Measurements from ENCODE around the gene ASXL3. TPM values are rescaled to one million over a fixed set of nuclear protein-coding genes. Genes with fewer than 3 reads are reported as not detected.

The ASXL3 gene
- polyA plus RNA-seq, 3 donors = 6.6 to 6.9 (median 6.7) TPM

- no peak for DNase-seq (ENCODE audit: extremely low read depth in 1 of 11, low read depth in 9 of 11, low spot score in 4 of 11)
Observed at GRCh38 chr18:33641141-33641540, 63.1 kb downstream of the ASXL3 start.

GRCh38 chr18:33644494-33644893 is 66.5 kb downstream of the ASXL3 start:
- DNase-seq (ENCODE audit: extremely low read depth in 1 of 11, low read depth in 9 of 11, low spot score in 4 of 11) = no peak

DNA sequence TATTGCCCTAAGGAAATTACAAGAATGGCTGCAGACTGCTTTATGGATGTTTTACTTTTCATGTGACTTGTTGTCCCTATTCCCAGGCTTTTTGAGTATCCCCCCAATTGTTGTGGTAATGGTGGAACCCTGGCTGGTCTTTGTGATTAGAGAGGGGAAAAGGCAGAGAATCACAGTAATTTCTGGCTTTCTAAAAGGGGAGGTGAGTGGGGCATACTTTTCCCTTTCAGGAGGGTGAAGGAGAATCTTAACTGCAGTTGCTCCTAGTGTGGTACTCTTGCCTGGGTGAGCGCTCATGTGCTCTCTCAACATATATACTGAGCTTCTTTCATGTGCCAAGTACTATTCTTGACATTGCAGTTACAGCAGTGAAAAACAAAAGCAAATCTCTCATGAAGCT is 69.3 kb downstream of the ASXL3 start:
- DNase-seq (ENCODE audit: extremely low read depth in 1 of 11, low read depth in 9 of 11, low spot score in 4 of 11) = no peak

DNA sequence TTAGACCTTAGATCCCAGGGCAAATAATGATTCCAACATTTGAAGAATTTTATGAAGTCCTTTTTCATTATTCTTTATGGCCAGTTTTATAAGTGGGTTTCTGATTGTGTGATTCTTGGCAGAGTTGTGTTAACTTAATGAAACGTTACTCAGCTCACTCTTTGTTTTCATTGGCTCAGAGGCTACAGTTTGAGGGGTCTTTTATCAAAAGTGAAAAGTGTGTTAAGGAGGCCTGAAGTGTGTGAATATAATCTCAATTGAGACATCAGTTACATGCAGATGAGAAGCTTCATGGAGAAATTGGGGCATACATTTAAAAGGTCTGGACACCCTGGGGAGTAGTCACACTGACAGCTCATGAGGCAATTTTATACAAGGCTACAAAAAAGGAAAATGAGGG is 74.6 kb downstream of the ASXL3 start:
- DNase-seq (ENCODE audit: extremely low read depth in 1 of 11, low read depth in 9 of 11, low spot score in 4 of 11) = no peak

DNA sequence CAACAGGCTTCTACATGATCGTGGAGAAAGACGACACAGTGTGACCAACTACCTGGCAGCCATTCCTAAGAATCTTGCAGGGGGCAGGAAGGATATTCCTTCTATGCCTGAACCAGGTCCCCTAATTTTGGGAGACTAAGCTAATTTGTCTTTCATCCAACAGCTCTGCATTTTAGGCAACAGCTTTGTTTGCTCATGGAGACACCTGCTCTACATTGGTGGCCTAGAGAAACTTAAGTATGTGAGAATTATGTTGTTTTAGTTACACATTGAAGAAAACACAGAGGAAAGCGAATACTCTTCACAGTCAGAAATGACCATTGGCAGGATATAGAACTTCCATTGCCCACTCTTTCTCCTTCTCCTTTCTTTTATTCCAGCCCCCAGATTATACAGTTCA is 75.2 kb downstream of the ASXL3 start:
- DNase-seq (ENCODE audit: extremely low read depth in 1 of 11, low read depth in 9 of 11, low spot score in 4 of 11) = no peak

DNA sequence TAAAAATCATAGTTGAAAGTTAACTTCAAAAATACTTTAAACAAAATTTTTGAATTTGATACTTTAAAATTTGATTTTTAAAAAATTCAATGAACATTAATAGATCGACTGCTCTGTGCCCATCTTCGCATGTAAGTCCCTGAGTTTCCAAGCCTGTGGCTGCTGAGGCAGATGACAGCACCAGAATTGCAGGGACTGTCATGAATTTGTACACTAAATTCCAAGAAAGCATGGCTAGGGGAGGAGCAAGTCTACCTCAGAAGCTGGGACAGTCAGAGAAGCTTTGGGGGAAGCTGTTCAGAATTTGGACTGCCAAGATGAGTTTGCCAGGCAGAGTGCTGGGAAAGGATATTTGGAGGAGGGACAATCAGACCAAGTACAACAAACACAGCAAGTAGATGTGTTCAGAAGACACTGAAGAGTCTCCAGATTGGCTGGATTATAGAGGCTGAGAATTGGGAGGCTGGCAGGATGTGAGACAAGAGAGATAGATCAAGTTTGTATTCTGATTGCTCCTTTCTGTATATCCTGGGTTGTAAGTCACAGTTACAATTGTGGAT is 79.0 kb downstream of the ASXL3 start:
- no peak for DNase-seq (ENCODE audit: extremely low read depth in 1 of 11, low read depth in 9 of 11, low spot score in 4 of 11)

GRCh38 chr18:33660696-33661310 is 82.8 kb downstream of the ASXL3 start:
- no peak for DNase-seq (ENCODE audit: extremely low read depth in 1 of 11, low read depth in 9 of 11, low spot score in 4 of 11)

DNA sequence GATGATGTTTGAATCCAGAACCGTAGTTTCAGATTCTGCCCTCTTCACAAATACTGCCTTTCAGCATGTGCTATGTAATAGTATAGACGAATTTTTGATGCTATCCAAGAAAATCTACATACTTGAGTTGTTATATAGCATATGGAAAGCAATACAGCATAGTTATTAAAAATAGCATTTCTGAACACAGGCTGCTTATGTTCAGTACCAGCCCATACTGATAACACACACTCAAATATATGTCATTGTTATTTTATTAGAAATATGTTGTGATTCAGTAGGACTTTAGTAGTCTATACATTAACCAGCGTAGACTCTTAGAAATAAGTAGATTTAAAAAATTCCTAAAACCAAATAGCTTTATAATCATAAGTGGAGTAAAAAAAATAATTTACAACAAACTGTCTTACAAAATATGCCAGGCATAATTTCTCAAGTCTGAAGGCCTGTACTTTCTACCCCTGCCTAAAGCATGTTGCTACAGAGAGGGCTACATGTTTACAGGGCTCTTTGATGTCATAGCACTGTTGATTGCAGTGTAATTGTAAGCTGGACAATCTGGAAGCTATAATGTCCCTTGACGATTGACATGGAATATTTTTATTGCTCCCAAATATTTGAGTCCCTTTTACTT is 86.3 kb downstream of the ASXL3 start:
- no peak for DNase-seq (ENCODE audit: extremely low read depth in 1 of 11, low read depth in 9 of 11, low spot score in 4 of 11)

DNA sequence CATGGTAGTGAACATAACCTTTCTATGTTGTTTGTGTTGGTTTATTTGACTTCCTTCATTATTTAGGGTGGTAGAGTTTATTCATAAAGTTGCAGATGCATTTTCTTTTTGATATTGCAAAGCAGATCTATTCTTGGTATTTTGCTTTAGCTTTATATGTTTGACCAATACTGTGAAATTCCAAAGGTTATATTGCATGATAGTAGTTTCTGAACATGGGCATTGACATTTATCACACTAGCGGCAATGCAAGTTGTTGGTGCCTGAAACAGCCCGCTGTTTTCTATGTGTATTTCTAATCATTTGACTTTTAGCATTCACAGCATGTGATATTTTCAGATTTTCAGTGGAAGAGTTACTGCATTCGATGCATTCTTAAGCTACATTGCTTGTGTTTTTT is 87.2 kb downstream of the ASXL3 start:
- DNase-seq (ENCODE audit: extremely low read depth in 1 of 11, low read depth in 9 of 11, low spot score in 4 of 11) = no peak

- no peak for DNase-seq (ENCODE audit: extremely low read depth in 1 of 11, low read depth in 9 of 11, low spot score in 4 of 11)
Observed at GRCh38 chr18:33665641-33666040, 87.6 kb downstream of the ASXL3 start.

- no peak for DNase-seq (ENCODE audit: extremely low read depth in 1 of 11, low read depth in 9 of 11, low spot score in 4 of 11)
Observed at GRCh38 chr18:33666915-33667314, 88.9 kb downstream of the ASXL3 start.

GRCh38 chr18:33669589-33669988 is 91.6 kb downstream of the ASXL3 start:
- DNase-seq (ENCODE audit: extremely low read depth in 1 of 11, low read depth in 9 of 11, low spot score in 4 of 11) = no peak

GRCh38 chr18:33670029-33670428 is 92.0 kb downstream of the ASXL3 start:
- no peak for DNase-seq (ENCODE audit: extremely low read depth in 1 of 11, low read depth in 9 of 11, low spot score in 4 of 11)

- no peak for DNase-seq (ENCODE audit: extremely low read depth in 1 of 11, low read depth in 9 of 11, low spot score in 4 of 11)
Observed at GRCh38 chr18:33673689-33674088, 95.7 kb downstream of the ASXL3 start.

GRCh38 chr18:33676593-33676992 is 98.6 kb downstream of the ASXL3 start:
- no peak for DNase-seq (ENCODE audit: extremely low read depth in 1 of 11, low read depth in 9 of 11, low spot score in 4 of 11)

DNA sequence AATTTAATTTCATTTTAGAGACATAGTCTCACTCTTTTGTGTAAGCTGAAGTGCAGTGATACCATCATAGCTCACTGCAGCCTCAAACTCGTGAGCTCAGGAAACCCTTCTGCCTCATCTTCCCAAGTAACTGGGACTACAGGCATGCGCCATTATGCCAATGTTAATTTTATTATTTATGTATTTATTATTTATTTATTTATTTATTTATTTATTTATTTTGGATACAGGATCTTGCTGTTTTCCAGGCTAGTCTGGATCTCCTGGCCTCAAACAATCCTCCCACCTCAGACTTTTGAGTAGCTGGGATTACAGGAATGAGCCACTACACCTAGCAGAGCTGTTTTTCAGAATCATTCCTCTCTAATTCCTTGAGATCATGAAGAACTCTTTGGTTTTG is 99.9 kb downstream of the ASXL3 start:
- no peak for DNase-seq (ENCODE audit: extremely low read depth in 1 of 11, low read depth in 9 of 11, low spot score in 4 of 11)

DNA sequence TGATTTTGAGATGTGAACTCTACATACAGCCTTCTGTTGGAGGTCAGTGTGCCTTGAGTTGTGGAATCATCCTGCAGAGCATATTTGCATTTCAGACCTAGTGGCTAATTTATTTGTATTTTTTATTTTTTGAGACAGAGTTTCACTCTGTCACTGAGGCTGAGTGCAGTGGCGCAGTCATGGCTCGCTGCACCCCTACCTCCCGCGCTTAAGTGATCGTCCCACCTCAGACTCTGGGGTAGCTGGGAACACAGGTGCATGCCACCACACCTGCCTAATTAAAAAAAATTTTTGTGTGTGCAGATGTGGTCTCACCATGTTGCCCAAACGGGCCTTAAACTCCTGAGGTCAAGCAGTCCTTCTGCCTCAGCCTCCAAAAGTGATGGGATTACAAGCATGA is 104.4 kb downstream of the ASXL3 start:
- DNase-seq (ENCODE audit: extremely low read depth in 1 of 11, low read depth in 9 of 11, low spot score in 4 of 11) = no peak

DNA sequence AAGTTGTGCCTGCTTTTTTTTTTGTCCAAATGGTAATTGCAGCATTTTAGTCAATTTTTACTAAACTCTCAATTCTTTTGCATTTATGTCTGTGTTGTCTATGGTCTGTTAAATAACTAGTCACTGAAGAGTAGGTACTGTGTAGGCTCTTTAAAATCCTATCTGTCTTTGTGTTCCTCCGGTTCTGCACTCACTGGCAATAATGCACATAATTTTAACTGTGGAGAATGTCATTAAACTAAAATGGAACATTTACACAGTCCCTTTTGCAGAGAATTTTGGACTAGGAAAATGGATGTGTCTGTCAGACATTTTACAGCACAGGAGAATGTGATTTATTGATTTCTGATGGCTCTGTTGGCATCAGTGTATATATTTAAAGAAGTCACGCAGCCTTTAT is 116.6 kb downstream of the ASXL3 start:
- no peak for DNase-seq (ENCODE audit: extremely low read depth in 1 of 11, low read depth in 9 of 11, low spot score in 4 of 11)

- no peak for DNase-seq (ENCODE audit: extremely low read depth in 1 of 11, low read depth in 9 of 11, low spot score in 4 of 11)
Observed at GRCh38 chr18:33696332-33697162, 118.5 kb downstream of the ASXL3 start.

DNA sequence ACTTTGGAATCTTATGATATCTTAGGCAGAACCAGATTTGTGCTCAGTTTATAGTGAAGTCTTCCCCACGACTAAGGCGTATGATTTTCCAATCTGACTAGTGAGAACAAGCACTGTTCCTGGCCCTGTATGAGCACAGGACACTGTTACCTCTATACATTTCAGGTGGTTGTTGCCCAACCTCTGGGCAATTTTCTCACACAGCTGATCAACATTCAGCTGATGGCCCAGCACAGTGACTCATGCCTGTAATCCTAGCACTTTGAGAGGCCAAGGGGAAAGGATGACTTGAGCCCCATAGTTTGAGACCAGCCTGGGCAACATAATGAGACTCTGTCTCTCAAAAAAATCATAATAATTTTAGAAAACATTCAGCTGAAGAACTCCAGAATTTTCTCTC is 119.5 kb downstream of the ASXL3 start:
- DNase-seq (ENCODE audit: extremely low read depth in 1 of 11, low read depth in 9 of 11, low spot score in 4 of 11) = no peak
